Neuronal stem cell (in vitro differentiated cells): Measurements from ENCODE around the gene ALCAM.

Experiments used
- DNase-seq: peaks from one replicate; pipeline ENCODE4 v3.0.0-alpha.2; 2013; ENCODE audit warnings: low spot score
- H2AFZ ChIP-seq: one replicate; pipeline ENCODE4 v1.6.1; 2013; ENCODE audit warnings: mild to moderate bottlenecking, low read length, inconsistent platforms
- H2AK5ac ChIP-seq: 2 replicates; pipeline ENCODE4 v1.6.1; 2013; ENCODE audit warnings: low read depth, mild to moderate bottlenecking, inconsistent platforms, low read length, moderate library complexity, mixed read lengths
- H2BK120ac ChIP-seq: 2 replicates; pipeline ENCODE4 v1.6.1; 2013; ENCODE audit warnings: low read depth, mild to moderate bottlenecking, inconsistent platforms, low read length, moderate library complexity, mixed read lengths
- H2BK12ac ChIP-seq: one replicate; pipeline ENCODE4 v1.6.1; 2013; ENCODE audit warnings: low read length, inconsistent platforms
- H2BK15ac ChIP-seq: 2 replicates; pipeline ENCODE4 v1.6.1; 2013; ENCODE audit warnings: mild to moderate bottlenecking, low read length, inconsistent platforms, mixed read lengths
- H2BK5ac ChIP-seq: one replicate; pipeline ENCODE4 v1.6.1; 2013; ENCODE audit warnings: inconsistent platforms, mild to moderate bottlenecking, low read length, moderate library complexity
- H3K14ac ChIP-seq: one replicate; pipeline ENCODE4 v1.6.1; 2013; ENCODE audit warnings: low read length, inconsistent platforms
- H3K18ac ChIP-seq: 2 replicates; pipeline ENCODE4 v1.6.1; 2013; ENCODE audit warnings: low read length, inconsistent platforms
- H3K23ac ChIP-seq: 2 replicates; pipeline ENCODE4 v1.6.1; 2013; ENCODE audit warnings: low read depth, mild to moderate bottlenecking, mixed read lengths, low read length, inconsistent platforms; ENCODE audit not compliant: poor library complexity
- H3K27ac ChIP-seq: replicated peaks from 3 replicates; pipeline ENCODE4 v1.5.1; 2013; ENCODE audit warnings: low read length, inconsistent platforms
- H3K27me3 ChIP-seq, 3 experiments: 2 replicates each; pipeline ENCODE4 v1.6.1; 2013; ENCODE audit warnings: low read length in 3 of 3, mild to moderate bottlenecking in 2 of 3, inconsistent platforms in 1 of 3, low read depth in 1 of 3, mixed read lengths in 1 of 3, moderate library complexity in 1 of 3; ENCODE audit not compliant: control insufficient read depth in 3 of 3, insufficient read depth in 3 of 3
- H3K36me3 ChIP-seq, 2 donors: replicated peaks in 1 of 2; 2 replicates each; pipeline ENCODE4 v1.6.1; 2013; ENCODE audit warnings: low read length in 2 of 2; ENCODE audit not compliant: control insufficient read depth in 2 of 2, insufficient read depth in 2 of 2
- H3K4ac ChIP-seq: 2 replicates; pipeline ENCODE4 v1.6.1; 2013; ENCODE audit warnings: inconsistent platforms, mild to moderate bottlenecking, low read length, moderate library complexity
- H3K4me1 ChIP-seq, 2 donors: 1 replicate in 1 of 2; 2 replicates in 1 of 2; pipeline ENCODE4 v1.6.1; 2013; ENCODE audit warnings: low read length in 2 of 2, low read depth in 1 of 2; ENCODE audit not compliant: control insufficient read depth in 2 of 2, insufficient read depth in 1 of 2
- H3K4me2 ChIP-seq: one replicate; pipeline ENCODE4 v1.6.1; 2013; ENCODE audit warnings: mild to moderate bottlenecking, low read length, inconsistent platforms; ENCODE audit not compliant: insufficient read depth, poor library complexity, severe bottlenecking
- H3K4me3 ChIP-seq, 2 donors: 2 replicates each; pipeline ENCODE4 v1.5.1; 2013; ENCODE audit warnings: low read length in 2 of 2, mild to moderate bottlenecking in 2 of 2, inconsistent platforms in 1 of 2, moderate library complexity in 1 of 2
- H3K79me1 ChIP-seq: one replicate; pipeline ENCODE4 v1.6.1; 2013; ENCODE audit warnings: low read depth, mild to moderate bottlenecking, inconsistent platforms, low read length, moderate library complexity
- H3K9ac ChIP-seq: one replicate; pipeline ENCODE4 v1.6.1; 2013; ENCODE audit warnings: mild to moderate bottlenecking, low read depth, low read length, inconsistent platforms; ENCODE audit not compliant: poor library complexity
- H3K9me3 ChIP-seq, 2 donors: replicated peaks in 1 of 2; 2 replicates each; pipeline versions ENCODE3 to v1.6.1; 2013; ENCODE audit warnings: low read length in 2 of 2, mild to moderate bottlenecking in 2 of 2, inconsistent platforms in 1 of 2, low read depth in 1 of 2, mixed read lengths in 1 of 2, moderate library complexity in 1 of 2; ENCODE audit not compliant: control insufficient read depth in 2 of 2, insufficient read depth in 1 of 2
- H4K8ac ChIP-seq: one replicate; pipeline ENCODE4 v1.6.1; 2013; ENCODE audit warnings: low read depth, mild to moderate bottlenecking, inconsistent platforms, low read length, moderate library complexity
- H4K91ac ChIP-seq: one replicate; pipeline ENCODE4 v1.6.1; 2013; ENCODE audit warnings: low read length, low read depth, mild to moderate bottlenecking, inconsistent platforms; ENCODE audit not compliant: poor library complexity
- WGBS, 2 donors: extraction: QIAGEN DNeasy Blood & Tissue Kit; methylation state at CpG; one replicate each; pipeline ENCODE4 v1.1.7; 2013; ENCODE audit warnings: missing lambda C conversion rate in 2 of 2, mixed read lengths in 1 of 2; ENCODE audit not compliant: insufficient read length in 2 of 2, insufficient replicate concordance in 1 of 2; ENCODE audit errors: extremely low coverage in 2 of 2; 5-methylcytosine and 5-hydroxymethylcytosine counted together

The ALCAM gene

DNA sequence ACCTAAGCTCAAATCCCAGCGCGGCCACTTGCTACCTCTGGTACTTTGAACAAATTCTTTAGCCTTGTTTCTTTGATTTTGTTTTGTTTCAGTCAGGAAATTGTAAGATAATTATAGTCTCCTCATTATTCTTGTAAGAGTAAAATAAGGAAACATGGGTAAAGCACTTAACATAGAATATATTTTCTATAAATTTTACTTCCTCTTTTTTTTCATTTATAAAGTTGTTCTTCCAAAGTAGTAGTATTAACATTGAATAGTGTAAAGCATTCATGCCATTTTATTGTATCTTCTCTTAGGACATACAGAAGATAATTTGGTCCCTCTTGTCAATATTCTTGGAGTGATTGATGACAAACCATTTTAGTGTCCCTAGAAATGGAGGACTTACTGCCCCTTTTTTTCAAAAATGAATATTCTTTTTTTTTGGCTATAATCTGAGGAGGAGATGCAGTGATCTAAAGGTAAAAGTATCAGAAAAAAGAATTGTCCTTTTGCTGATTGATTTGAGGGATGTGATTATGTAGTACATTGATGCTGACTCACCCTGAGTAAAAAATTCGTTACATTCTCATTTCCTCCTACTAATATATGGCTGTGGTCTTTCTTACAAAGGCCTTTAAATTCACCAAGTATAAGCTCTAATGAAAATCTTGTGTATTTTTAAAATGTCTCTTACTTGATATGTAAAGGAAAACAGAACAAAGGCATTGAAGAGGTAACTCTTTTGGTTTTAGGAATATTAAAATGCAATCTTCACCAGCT lies 51.0 kb downstream of the ALCAM start:
- H3K27ac ChIP-seq, result no peak overlapping the region
- H3K4me2 ChIP-seq, result no peak overlapping the region

DNA sequence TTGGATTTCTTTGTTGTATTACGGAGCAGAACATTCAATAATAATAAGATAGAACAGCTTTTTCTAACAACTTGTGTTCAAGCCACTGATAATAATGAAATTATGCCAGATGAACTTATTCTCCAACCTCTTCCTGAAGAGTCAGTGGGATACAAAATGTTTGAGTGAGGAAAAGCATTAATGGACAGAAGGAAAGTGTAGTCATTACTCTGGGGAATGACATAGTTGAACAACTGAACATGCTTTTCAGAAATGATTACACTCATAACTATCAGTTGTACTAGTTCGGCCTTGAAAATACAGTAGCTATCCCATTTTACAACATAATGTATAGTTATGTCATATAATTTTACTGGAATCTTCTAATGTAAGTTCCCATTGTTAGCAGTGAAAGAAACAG lies 55.9 kb downstream of the ALCAM start:
- Histone ChIP-seq H2BK12ac (no peak overlapping the region), H3K27me3 (no peaks in the 10 kb centered on the region), H2BK120ac (no peak overlapping the region), H3K36me3 (no peaks in the 10 kb centered on the region), H3K14ac (no peak overlapping the region), H3K18ac (no peak overlapping the region), H3K9me3 (no peaks in the 10 kb centered on the region), H2BK15ac (no peak overlapping the region), H3K9ac (no peak overlapping the region), H2BK5ac (no peak overlapping the region), H3K23ac (no peak overlapping the region), H3K79me1 (no peaks in the 10 kb centered on the region), H3K4ac (no peak overlapping the region), H3K4me3 (no peak overlapping the region), H3K4me1 (peaks cover 0 to 2% of the 10 kb centered on the region in 2 donors), H3K27ac (no peak overlapping the region), H2AFZ (no peak overlapping the region), H4K91ac (no peak overlapping the region), H3K4me2 (no peak overlapping the region), H4K8ac (no peak overlapping the region), H2AK5ac (no peak overlapping the region)
- no peak for DNase-seq
- WGBS, 2 donors, result no CpG with 5 or more reads among the region's 2 CpGs

More for the DNA sequence above, 51.0 kb downstream of the ALCAM start:
- Histone ChIP-seq H3K36me3 (no peaks in the 10 kb centered on the region), H3K79me1 (no peaks in the 10 kb centered on the region), H3K14ac (no peak overlapping the region), H2BK120ac (no peak overlapping the region), H2AFZ (no peak overlapping the region), H3K27me3 (no peaks in the 10 kb centered on the region), H2BK12ac (no peak overlapping the region), H3K9me3 (no peaks in the 10 kb centered on the region), H3K4me1 (no peaks in the 10 kb centered on the region), H2BK5ac (no peak overlapping the region), H4K91ac (no peak overlapping the region), H3K4ac (no peak overlapping the region), H3K18ac (no peak overlapping the region), H4K8ac (no peak overlapping the region), H2BK15ac (no peak overlapping the region), H2AK5ac (no peak overlapping the region), H3K23ac (no peak overlapping the region), H3K9ac (no peak overlapping the region), H3K4me3 (no peak overlapping the region)
- WGBS, 2 donors, result no CpG with 5 or more reads among the region's 3 CpGs
- no peak for DNase-seq

DNA sequence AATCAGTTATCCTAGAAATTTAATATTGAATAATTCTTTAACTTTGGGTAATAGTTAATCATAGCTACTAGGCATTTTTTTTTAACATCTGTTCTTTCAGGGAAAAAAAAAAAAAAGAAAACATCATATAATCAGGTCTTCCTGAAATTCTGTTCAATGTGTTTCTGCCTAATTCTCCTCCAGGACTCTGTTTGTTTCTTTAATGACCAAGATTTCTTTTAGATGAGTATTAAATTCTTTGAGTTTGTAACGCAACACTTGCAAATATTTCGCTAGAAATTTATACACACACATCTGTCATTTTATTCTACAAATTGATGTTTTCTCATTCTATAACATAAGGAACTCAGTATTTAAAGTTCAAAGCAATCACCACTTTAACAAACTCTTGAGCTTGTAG lies 56.7 kb downstream of the ALCAM start:
- Histone ChIP-seq H2BK120ac (no peak overlapping the region), H3K36me3 (no peaks in the 10 kb centered on the region), H3K79me1 (no peaks in the 10 kb centered on the region), H3K4me2 (no peak overlapping the region), H3K27ac (no peak overlapping the region), H3K18ac (no peak overlapping the region), H3K4me3 (no peak overlapping the region), H4K91ac (no peak overlapping the region), H3K9ac (no peak overlapping the region), H2BK15ac (no peak overlapping the region), H3K14ac (no peak overlapping the region), H2BK5ac (no peak overlapping the region), H3K4ac (no peak overlapping the region), H4K8ac (no peak overlapping the region), H2AK5ac (no peak overlapping the region), H3K9me3 (no peaks in the 10 kb centered on the region), H3K27me3 (no peaks in the 10 kb centered on the region), H2AFZ (no peak overlapping the region), H3K23ac (no peak overlapping the region), H3K4me1 (peaks cover 0 to 2% of the 10 kb centered on the region in 2 donors), H2BK12ac (no peak overlapping the region)
- DNase-seq, result no peak
- no CpG with 5 or more reads among the region's 2 CpGs for WGBS, 2 donors

DNA sequence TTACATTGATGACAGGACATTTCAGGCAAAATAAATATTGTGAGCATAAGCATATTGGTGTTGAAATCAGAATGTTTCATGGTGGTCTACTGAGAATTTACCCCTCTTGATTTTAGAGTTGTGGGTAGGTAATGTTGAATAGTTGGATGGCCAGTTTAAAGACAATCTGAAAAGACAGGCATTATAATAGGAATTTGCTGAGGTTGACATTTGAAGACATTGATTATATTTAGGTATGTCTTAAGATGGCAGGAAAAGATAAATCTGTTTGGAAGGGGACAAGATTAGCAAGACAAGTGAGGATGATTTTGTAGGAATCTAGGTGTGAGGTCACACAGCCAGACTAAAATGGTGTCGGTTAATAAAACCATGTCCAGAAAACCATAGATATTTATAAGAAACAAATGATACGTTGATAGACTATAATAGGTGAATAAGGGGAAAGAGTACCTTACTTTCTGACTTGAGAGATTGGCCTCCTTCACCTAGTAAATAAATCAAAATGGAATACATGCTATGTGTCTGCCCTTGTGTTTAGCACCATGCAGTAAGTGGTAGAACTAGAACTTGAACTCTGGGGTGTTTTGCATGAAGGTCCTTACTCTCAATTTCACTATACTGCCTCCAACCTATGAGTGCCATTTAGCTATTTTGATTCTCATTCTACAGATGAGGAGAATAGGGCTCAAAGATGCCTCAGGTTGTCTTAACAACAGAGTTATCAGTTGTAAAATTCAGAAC lies 57.9 kb downstream of the ALCAM start:
- no peak overlapping the region for H2AFZ ChIP-seq

More for the DNA sequence above, 57.9 kb downstream of the ALCAM start:
- Histone ChIP-seq H3K23ac (no peak overlapping the region), H3K4me2 (no peak overlapping the region), H3K27ac (no peak overlapping the region), H4K91ac (no peak overlapping the region), H3K79me1 (no peaks in the 10 kb centered on the region), H3K4me1 (peaks cover 0 to 2% of the 10 kb centered on the region in 2 donors), H3K9me3 (no peaks in the 10 kb centered on the region), H3K4ac (no peak overlapping the region), H2BK5ac (no peak overlapping the region), H3K27me3 (no peaks in the 10 kb centered on the region), H2BK120ac (no peak overlapping the region), H2BK12ac (no peak overlapping the region), H4K8ac (no peak overlapping the region), H3K18ac (no peak overlapping the region), H3K9ac (no peak overlapping the region), H2AK5ac (no peak overlapping the region), H3K4me3 (no peak overlapping the region), H3K14ac (no peak overlapping the region), H2BK15ac (no peak overlapping the region), H3K36me3 (no peaks in the 10 kb centered on the region)
- no CpG with 5 or more reads among the region's 2 CpGs for WGBS, 2 donors
- no peak for DNase-seq
